ENCODE results near the gene KCNJ6. TPM values are rescaled to one million over a fixed set of nuclear protein-coding genes. Genes with fewer than 3 reads are reported as not detected.

The KCNJ6 gene
- total and polyA plus RNA-seq, 2 of the 8 experiments (the other 6 are each of a cell fraction or from before 2014, with no cell fraction given), result 0.51 to 1.2 TPM

DNA sequence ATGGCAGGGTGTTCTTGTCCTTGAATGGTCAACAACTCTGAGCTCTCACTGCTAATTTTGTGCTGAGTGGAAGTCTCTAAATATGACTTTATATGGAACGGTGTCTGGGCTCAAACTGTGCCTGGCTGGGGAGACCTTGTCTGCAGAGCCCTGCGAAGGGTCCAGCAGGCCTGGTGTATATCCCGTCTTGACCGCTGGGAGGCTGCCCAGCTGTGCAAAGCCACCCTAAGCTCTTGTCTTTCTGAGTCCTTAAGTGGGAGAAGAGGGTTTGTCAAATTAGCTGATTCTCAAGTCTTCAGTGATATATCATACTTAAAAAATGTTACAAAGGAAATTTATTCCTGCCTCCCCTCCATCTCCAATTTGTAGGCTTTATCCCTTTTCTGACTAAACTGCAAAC, 198.7 kb downstream of the KCNJ6 start:
- H2BK120ac ChIP-seq (replicated peaks; ENCODE audit: low read depth, low read length), result no peak overlapping the region
- H2BK15ac ChIP-seq (ENCODE audit: low read length), result 0 out of 2 replicates have a peak overlapping the region, but pooled peaks have one; percentile 40
- no peak overlapping the region for H3K9ac ChIP-seq (replicated peaks in 1 of 4; ENCODE audit: extremely low read depth in 1 of 4, low read depth in 3 of 4, low read length in 3 of 4)
- H3K27me3 ChIP-seq (replicated peaks in 1 of 4; ENCODE audit: control insufficient read depth in 3 of 4, extremely low read depth in 1 of 4, insufficient read depth in 3 of 4, low read length in 3 of 4), result no peaks in the 10 kb centered on the region
- no peak for TF ChIP-seq JUND (IDR thresholded peaks at IDR 0.05; ENCODE audit: low read length)
- no peak for TF ChIP-seq KDM1A (IDR thresholded peaks at IDR 0.05; ENCODE audit: borderline replicate concordance, low read length)
- TF ChIP-seq, protein P1, sequence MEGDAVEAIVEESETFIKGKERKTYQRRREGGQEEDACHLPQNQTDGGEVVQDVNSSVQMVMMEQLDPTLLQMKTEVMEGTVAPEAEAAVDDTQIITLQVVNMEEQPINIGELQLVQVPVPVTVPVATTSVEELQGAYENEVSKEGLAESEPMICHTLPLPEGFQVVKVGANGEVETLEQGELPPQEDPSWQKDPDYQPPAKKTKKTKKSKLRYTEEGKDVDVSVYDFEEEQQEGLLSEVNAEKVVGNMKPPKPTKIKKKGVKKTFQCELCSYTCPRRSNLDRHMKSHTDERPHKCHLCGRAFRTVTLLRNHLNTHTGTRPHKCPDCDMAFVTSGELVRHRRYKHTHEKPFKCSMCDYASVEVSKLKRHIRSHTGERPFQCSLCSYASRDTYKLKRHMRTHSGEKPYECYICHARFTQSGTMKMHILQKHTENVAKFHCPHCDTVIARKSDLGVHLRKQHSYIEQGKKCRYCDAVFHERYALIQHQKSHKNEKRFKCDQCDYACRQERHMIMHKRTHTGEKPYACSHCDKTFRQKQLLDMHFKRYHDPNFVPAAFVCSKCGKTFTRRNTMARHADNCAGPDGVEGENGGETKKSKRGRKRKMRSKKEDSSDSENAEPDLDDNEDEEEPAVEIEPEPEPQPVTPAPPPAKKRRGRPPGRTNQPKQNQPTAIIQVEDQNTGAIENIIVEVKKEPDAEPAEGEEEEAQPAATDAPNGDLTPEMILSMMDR (IDR thresholded peaks at IDR 0.05; ENCODE audit: control extremely low read depth in 1 of 3, insufficient read depth in 1 of 3, low read depth in 1 of 3, low read length in 3 of 3), result peak in 2 of 3 experiments; percentile 7 to 8; a peak in 2 of 4 replicates
- no peak for TF ChIP-seq RFX5 (IDR thresholded peaks at IDR 0.05; ENCODE audit: borderline replicate concordance, low read depth, low read length)
- TF ChIP-seq TAF7 (optimal IDR thresholded peaks at IDR 0.05; ENCODE audit: borderline replicate concordance, low read depth, low read length), result no peak
- TF ChIP-seq CBX5 (IDR thresholded peaks at IDR 0.05; ENCODE audit: low read depth, low read length), result no peak
- no peak for TF ChIP-seq SAP30 (IDR thresholded peaks at IDR 0.05; ENCODE audit: insufficient read depth, insufficient replicate concordance, low read length)
- TF ChIP-seq RAD21 (IDR thresholded peaks at IDR 0.05 in 1 of 2, conservative IDR thresholded peaks at IDR 0.05 in 1 of 2; ENCODE audit: low read depth in 2 of 2, low read length in 2 of 2), result peak in 1 of 2 experiments; percentile 28; a peak in 2 of 4 replicates
- H2BK5ac ChIP-seq (ENCODE audit: low read depth, low read length), result no peak overlapping the region
- ChIA-PET CTCF (ENCODE audit: partially characterized antibody) (interaction anchor here (1.0 to 1.1 kb wide), 4 partner anchors 12 to 109 kb away, joined by 3 to 6 read pairs (median 4); no protein-coding TSS in a partner anchor), POLR2A (ENCODE audit: partially characterized antibody) (no interaction called here)
- no peaks in the 10 kb centered on the region for H3K79me1 ChIP-seq (ENCODE audit: low read depth, low read length)
- no peak overlapping the region for H4K5ac ChIP-seq (ENCODE audit: insufficient read length, low read depth, low read length)
- H3K23me2 ChIP-seq (ENCODE audit: low read depth, low read length), result peaks cover 2% of the 10 kb centered on the region; the same call in 1 of the 2 replicates
- H2AK5ac ChIP-seq (ENCODE audit: low read depth, low read length), result no peak overlapping the region
- H3K18ac ChIP-seq (ENCODE audit: extremely low read depth, low read length), result no peak overlapping the region
- H3K4me3 ChIP-seq (ENCODE audit: extremely low read depth in 1 of 4, insufficient read depth in 2 of 4, low read depth in 3 of 4, low read length in 4 of 4), result no peak overlapping the region
- no peak overlapping the region for H3K4me2 ChIP-seq (ENCODE audit: insufficient read depth in 1 of 2, low read depth in 2 of 2, low read length in 2 of 2)
- H3K4ac ChIP-seq (replicated peaks; ENCODE audit: insufficient read length, low read depth, low read length), result no peak overlapping the region
- no peak overlapping the region for H3K14ac ChIP-seq (ENCODE audit: insufficient read length)
- H3K36me3 ChIP-seq (ENCODE audit: control insufficient read depth in 2 of 4, insufficient read depth in 4 of 4, low read length in 3 of 4), result no peaks in the 10 kb centered on the region
- H3K23ac ChIP-seq (ENCODE audit: insufficient read length), result no peak overlapping the region
- no peak overlapping the region for H2BK20ac ChIP-seq (ENCODE audit: low read length)
- no peak for DNase-seq (ENCODE audit: low read depth in 1 of 2, low spot score in 2 of 2)
- no peaks in the 10 kb centered on the region for H3K79me2 ChIP-seq (ENCODE audit: control insufficient read depth in 1 of 2, insufficient read depth in 2 of 2, low read length in 2 of 2)
- no peak overlapping the region for H3K27ac ChIP-seq (ENCODE audit: low read depth, low read length)
- FAIRE-seq, result no peak
- 82% methylated on average over 4 of the region's 4 CpGs; no CpG with 5 or more reads in 1 of the 2 experiments for WGBS, 2 experiments (ENCODE audit: extremely low coverage in 1 of 2, insufficient coverage in 1 of 2, insufficient read length in 1 of 2, insufficient replicate concordance in 2 of 2, low coverage in 1 of 2, low lambda C conversion rate in 2 of 2, missing lambda C conversion rate in 1 of 2)
- H3K4me1 ChIP-seq (replicated peaks in 1 of 4; ENCODE audit: control insufficient read depth in 3 of 4, insufficient read depth in 4 of 4, low read length in 3 of 4), result no peaks in the 10 kb centered on the region; a peak in 1 of 7 replicates
- H4K8ac ChIP-seq (ENCODE audit: extremely low read depth, insufficient read depth, low read length), result no peak overlapping the region; the same call in 1 of the 2 replicates
- no peaks in the 10 kb centered on the region for H3K9me3 ChIP-seq (ENCODE audit: insufficient read depth in 2 of 2, low read depth in 1 of 2, low read length in 1 of 2)
- no peak overlapping the region for H3K56ac ChIP-seq (replicated peaks; ENCODE audit: insufficient read length, low read depth, low read length)
- no peak overlapping the region for H2BK12ac ChIP-seq (ENCODE audit: low read depth, low read length)
- no peaks in the 10 kb centered on the region for H4K20me1 ChIP-seq (replicated peaks in 1 of 2; ENCODE audit: control insufficient read depth in 1 of 2, insufficient read depth in 2 of 2, low read length in 2 of 2)
- no peak overlapping the region for H2AFZ ChIP-seq (ENCODE audit: low read length)
- no peak overlapping the region for H4K91ac ChIP-seq (replicated peaks; ENCODE audit: insufficient read length, low read length)
